HG02884 (cell line): Measurements from ENCODE around the gene CDKL5.

Experiments
- ATAC-seq: cut with Tn5 transposase; IDR thresholded peaks from one replicate; pipeline ENCODE4 v1.9.1; 2021; ENCODE audit warnings: mild to moderate bottlenecking, moderate library complexity; ENCODE audit not compliant: unreplicated experiment

Gene CDKL5

GRCh38 chrX:18639280-18639679 is 213.9 kb downstream of the CDKL5 start:
- ATAC-seq: no peak

GRCh38 chrX:18640686-18641085 is 215.3 kb downstream of the CDKL5 start:
- ATAC-seq: no peak

- ATAC-seq: no peak
Observed at GRCh38 chrX:18643243-18643642, 217.8 kb downstream of the CDKL5 start.

GRCh38 chrX:18643853-18644252 is 218.4 kb downstream of the CDKL5 start:
- no peak for ATAC-seq

GRCh38 chrX:18647621-18648020 is 222.2 kb downstream of the CDKL5 start:
- ATAC-seq: no peak

- ATAC-seq: no peak
Observed at GRCh38 chrX:18649498-18649951, 224.1 kb downstream of the CDKL5 start.

- no peak for ATAC-seq
Observed at GRCh38 chrX:18650662-18651061, 225.3 kb downstream of the CDKL5 start.

GRCh38 chrX:18652636-18653035 is 227.2 kb downstream of the CDKL5 start:
- ATAC-seq: no peak

GRCh38 chrX:18654875-18655836 is 229.7 kb downstream of the CDKL5 start:
- no peak for ATAC-seq

- no peak for ATAC-seq
Observed at GRCh38 chrX:18661273-18661672, 235.9 kb downstream of the CDKL5 start.

- ATAC-seq: no peak
Observed at GRCh38 chrX:18664947-18665346, 239.5 kb downstream of the CDKL5 start.

- ATAC-seq: no peak
Observed at GRCh38 chrX:18666614-18667013, 241.2 kb downstream of the CDKL5 start.

- ATAC-seq: no peak
Observed at GRCh38 chrX:18668071-18668835, 242.8 kb downstream of the CDKL5 start.

GRCh38 chrX:18672008-18672407 is 246.6 kb downstream of the CDKL5 start, which contains the start of gene RS1:
RS1 (minus strand) TSS chrX:18672108; CDS start chrX:18672068, 40 bp downstream.
- no peak for ATAC-seq

GRCh38 chrX:18674417-18674787 is 249.0 kb downstream of the CDKL5 start:
- peak; percentile 44 for ATAC-seq

GRCh38 chrX:18674788-18675735 is 249.7 kb downstream of the CDKL5 start:
- ATAC-seq: peak; percentile 78

- ATAC-seq: no peak
Observed at GRCh38 chrX:18676050-18676449, 250.6 kb downstream of the CDKL5 start.

- no peak for ATAC-seq
Observed at GRCh38 chrX:18676470-18676869, 251.1 kb downstream of the CDKL5 start.

GRCh38 chrX:18677161-18677869 is 251.9 kb downstream of the CDKL5 start:
- no peak for ATAC-seq

GRCh38 chrX:18681996-18682395 is 256.6 kb downstream of the CDKL5 start:
- no peak for ATAC-seq
